ENCODE measurements around the gene TXNL4B.
A peak's percentile ranks its signal among the peaks of the same experiment; 100 is the strongest.

TXNL4B gene

DNA sequence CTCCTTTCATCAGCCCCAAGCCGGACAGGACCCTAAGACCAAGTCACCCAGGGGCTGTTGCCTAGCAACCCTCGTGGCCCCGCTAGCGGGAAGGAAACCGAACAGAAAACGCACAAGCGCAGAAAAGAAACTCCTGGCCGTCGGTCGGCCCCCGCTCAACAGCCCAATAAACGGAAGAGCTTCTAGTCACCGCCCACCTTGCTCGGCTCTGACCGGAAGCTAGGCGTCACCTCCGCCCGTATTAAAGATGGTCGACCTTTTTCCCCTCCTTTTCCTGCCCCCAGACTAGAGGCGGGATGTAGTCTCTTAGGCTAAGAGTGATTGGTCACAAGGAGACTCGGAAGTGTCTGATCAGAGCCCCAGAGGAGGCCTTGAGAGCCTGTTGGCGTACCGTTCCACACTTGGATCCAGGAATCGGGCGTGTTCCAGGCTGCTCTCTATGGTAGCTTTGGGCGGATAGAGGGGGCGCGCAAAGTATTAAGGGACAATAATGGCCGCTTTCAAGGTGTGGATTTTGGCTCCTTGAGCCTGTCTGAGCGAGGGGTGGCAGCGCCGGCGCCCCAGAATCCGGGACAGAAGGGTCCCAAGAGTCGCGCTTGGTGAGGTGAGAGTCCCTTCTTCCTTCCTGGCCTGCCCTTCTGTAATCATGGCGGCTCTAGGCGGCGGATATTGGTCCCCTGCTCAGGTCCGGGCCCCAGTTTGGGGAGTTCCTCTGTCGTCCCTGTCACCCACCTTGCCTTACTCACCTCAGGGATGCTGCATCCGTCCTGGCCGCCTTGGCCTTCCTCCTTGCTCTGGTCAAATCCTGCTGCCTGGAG, at the start of gene TXNL4B, which contains the start of gene DHX38:
Gene TXNL4B, minus strand, starts transcription at position 173 of the 818 bp plus-strand sequence. CDS start 2,871 bp downstream, outside the sequence.
Gene DHX38, plus strand, starts transcription at position 400 of the 818 bp plus-strand sequence. CDS start 2,311 bp downstream, outside the sequence.
- Mint-ChIP-seq H3K4me1 (peaks cover 62% of the 10 kb centered on the region), H3K9me3 (no peaks in the 10 kb centered on the region), H3K36me3 (peaks cover 49% of the 10 kb centered on the region), H3K27me3 (no peaks in the 10 kb centered on the region), H3K27ac (peak within 1 kb of the TSS; percentile 94), H3K4me3 (peak within 1 kb of the TSS; percentile 96)
- peak; percentile 100 for ATAC-seq

DNA sequence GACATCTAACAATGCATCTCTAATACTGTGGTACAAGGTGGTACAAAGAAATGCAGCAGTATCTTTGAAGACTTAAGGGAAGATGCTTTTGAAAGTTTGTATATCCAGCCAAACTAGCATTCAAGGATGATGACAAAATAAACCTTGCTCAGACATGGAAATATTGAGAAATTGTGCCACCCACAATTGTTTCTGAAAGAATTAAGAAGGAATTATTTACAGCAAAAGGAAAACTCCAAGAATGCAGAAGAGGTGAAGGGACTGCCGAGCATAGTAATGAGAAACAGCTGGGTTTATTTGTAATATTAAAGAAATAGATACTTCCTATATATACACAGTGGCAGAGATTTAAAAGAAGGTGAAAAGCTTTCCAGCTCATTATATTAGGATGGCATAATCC, 49.1 kb upstream of the TXNL4B start:
- H3K36me3 Mint-ChIP-seq, result peaks cover 4% of the 10 kb centered on the region
- H3K4me3 Mint-ChIP-seq, result no peak overlapping the region
- no peaks in the 10 kb centered on the region for H3K4me1 Mint-ChIP-seq
- no peak overlapping the region for H3K27ac Mint-ChIP-seq
- no peaks in the 10 kb centered on the region for H3K9me3 Mint-ChIP-seq
- H3K27me3 Mint-ChIP-seq, result no peaks in the 10 kb centered on the region
- no peak for ATAC-seq

DNA sequence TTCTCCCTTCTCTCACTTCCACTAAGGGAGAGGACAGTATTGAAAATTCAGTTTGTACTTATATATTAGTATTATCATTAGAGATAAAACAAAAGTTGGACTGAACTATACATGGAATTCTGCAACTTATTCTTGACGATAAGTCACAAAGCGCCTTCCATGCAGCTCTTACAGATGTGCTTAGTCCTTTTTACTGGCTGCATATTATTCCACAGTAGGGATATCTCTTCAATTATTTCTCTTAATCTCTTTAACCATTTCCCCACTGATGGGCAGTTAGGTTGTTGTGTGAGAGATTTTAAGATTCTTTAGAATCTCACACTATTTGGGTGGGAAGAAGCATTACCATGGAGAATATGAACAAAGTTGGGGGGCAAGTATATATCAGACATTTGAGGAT, 46.5 kb upstream of the TXNL4B start:
- no peaks in the 10 kb centered on the region for H3K9me3 Mint-ChIP-seq
- no peaks in the 10 kb centered on the region for H3K4me1 Mint-ChIP-seq
- ATAC-seq, result no peak
- H3K27me3 Mint-ChIP-seq, result no peaks in the 10 kb centered on the region
- H3K27ac Mint-ChIP-seq, result no peak overlapping the region
- no peak overlapping the region for H3K4me3 Mint-ChIP-seq
- peaks cover 7% of the 10 kb centered on the region for H3K36me3 Mint-ChIP-seq

DNA sequence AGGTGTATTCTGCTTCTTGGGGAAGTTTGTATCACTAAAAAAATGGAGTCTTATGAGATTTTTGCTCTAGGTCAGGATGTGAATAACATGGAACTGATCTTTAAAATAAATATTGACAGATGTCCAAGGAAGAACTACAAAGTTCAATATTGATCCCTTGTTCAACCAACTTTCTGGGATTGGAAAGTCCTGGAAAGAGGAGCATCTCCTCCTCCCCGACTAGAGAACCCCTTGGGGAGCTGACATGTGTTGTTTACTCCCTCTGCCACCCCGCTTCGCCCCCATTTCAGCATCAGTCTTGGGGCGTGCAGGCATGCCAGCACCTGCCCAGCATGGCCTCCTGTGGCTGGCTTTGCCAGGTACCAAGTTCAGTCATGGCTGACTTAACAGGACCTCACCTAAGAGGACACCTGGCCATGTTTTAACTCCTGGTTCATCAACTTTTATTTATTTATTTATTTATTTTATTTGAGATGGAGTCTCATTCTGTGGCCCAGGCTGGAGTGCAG, 44.7 kb upstream of the TXNL4B start:
- Mint-ChIP-seq H3K4me3 (no peak overlapping the region), H3K27me3 (no peaks in the 10 kb centered on the region), H3K4me1 (no peaks in the 10 kb centered on the region), H3K36me3 (peaks cover 7% of the 10 kb centered on the region), H3K27ac (no peak overlapping the region), H3K9me3 (no peaks in the 10 kb centered on the region)
- no peak for ATAC-seq

DNA sequence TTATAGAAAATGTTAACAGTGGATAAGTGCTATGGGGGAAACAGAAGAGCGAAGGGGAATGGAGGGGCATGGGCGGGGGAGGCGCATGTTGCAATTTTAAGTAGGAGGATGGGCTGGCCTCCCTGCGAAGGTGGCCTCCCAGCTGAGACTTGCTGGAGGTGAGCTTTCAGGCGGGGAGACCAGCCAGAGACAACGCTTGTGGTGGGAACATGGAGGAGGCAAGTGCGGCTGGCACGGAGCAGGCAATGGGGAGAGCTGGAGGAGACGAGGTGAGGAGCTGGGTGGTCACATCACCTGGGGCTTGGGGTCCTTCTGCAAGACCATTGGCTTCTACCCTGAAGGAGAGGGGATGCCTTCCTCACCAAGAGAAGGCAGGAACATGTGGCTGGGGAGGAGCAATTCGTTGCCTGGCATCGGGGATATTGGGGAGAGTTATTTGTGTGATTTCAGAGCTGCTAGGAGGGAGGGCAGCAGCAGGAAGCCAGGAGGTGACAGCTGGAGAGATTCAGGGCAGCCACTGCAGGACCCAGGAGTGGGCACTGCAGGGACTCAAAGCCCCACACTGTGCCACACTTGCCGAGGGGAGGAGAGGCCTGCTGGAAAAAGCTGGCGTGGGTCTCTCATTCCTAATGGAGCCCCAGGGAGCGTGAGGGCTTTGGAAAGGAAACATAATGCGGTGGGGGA, 44.1 kb upstream of the TXNL4B start:
- no peak for ATAC-seq
- H3K9me3 Mint-ChIP-seq, result no peaks in the 10 kb centered on the region
- no peak overlapping the region for H3K4me3 Mint-ChIP-seq
- H3K4me1 Mint-ChIP-seq, result no peaks in the 10 kb centered on the region
- H3K27me3 Mint-ChIP-seq, result no peaks in the 10 kb centered on the region
- H3K36me3 Mint-ChIP-seq, result peaks cover 7% of the 10 kb centered on the region
- H3K27ac Mint-ChIP-seq, result no peak overlapping the region

DNA sequence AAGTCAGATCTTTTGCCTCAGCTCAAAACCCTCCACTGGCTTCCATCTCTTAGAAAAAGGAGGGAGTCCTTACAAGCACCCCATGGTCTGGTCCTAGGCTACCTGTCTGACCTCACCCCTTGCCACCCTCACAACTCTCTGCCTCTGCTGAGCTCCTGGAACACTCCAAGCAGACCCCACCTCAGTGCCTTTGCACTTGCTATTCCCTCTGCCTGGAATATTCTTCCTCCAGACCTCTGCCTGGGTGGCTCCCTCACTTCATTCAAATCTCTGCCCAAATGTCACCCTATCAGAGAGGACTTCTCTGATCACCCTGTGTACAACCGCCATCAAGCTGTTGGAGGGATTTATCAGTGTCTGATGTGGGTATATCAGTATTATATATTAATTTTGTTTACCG, 41.1 kb upstream of the TXNL4B start:
- H3K4me3 Mint-ChIP-seq, result no peak overlapping the region
- no peaks in the 10 kb centered on the region for H3K27me3 Mint-ChIP-seq
- no peak overlapping the region for H3K27ac Mint-ChIP-seq

DNA sequence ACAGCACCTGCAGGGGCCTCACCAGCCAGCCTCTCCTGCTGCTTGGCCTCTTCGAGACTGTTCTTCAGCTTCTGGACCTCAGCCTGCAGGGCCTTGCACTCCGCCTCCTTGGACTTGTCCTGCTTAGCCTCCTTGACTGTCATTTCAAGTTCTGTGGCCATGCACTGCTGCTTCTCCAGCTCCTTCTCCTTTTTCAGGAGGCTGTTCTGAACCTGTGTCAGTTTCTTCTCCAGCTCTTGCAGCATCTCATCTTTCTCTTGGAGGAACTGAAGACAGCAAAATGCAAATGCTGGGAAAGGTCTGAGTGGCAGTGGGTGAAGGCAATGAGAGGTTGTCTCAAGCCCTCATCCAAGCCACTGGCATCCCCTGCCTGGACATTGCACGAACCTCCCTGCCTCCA, 39.3 kb upstream of the TXNL4B start:
- H3K4me3 Mint-ChIP-seq, result no peak overlapping the region
- no peaks in the 10 kb centered on the region for H3K9me3 Mint-ChIP-seq

More for the DNA sequence above, 41.1 kb upstream of the TXNL4B start:
- H3K9me3 Mint-ChIP-seq, result no peaks in the 10 kb centered on the region
- ATAC-seq, result no peak
- H3K36me3 Mint-ChIP-seq, result peaks cover 7% of the 10 kb centered on the region
- no peaks in the 10 kb centered on the region for H3K4me1 Mint-ChIP-seq

DNA sequence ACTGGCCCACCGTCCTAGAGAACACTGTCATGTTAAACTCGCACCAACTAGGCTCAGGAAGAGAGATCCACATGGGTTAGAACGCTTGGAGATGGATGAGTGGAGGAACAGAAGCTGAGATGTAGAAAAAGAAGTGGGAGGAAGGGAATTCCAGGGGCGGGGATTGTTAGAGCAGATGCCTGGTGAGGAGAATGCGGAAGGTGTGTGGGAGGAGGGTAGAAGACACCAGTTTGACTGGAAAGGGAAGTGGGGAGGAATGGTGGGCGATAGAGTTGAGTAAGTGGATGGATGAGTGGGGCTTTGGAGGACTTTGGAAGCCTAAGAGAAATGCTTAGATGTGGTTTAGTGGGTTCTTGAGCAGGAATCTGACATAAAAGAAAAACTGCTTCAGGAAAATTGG, 37.6 kb upstream of the TXNL4B start:
- Mint-ChIP-seq H3K27ac (no peak overlapping the region), H3K4me3 (no peak overlapping the region), H3K4me1 (no peaks in the 10 kb centered on the region), H3K36me3 (no peaks in the 10 kb centered on the region), H3K27me3 (no peaks in the 10 kb centered on the region), H3K9me3 (no peaks in the 10 kb centered on the region)
- ATAC-seq, result no peak

More for the DNA sequence above, 39.3 kb upstream of the TXNL4B start:
- H3K36me3 Mint-ChIP-seq, result peaks cover 7% of the 10 kb centered on the region
- no peak for ATAC-seq
- H3K4me1 Mint-ChIP-seq, result no peaks in the 10 kb centered on the region
- no peak overlapping the region for H3K27ac Mint-ChIP-seq
- H3K27me3 Mint-ChIP-seq, result no peaks in the 10 kb centered on the region

DNA sequence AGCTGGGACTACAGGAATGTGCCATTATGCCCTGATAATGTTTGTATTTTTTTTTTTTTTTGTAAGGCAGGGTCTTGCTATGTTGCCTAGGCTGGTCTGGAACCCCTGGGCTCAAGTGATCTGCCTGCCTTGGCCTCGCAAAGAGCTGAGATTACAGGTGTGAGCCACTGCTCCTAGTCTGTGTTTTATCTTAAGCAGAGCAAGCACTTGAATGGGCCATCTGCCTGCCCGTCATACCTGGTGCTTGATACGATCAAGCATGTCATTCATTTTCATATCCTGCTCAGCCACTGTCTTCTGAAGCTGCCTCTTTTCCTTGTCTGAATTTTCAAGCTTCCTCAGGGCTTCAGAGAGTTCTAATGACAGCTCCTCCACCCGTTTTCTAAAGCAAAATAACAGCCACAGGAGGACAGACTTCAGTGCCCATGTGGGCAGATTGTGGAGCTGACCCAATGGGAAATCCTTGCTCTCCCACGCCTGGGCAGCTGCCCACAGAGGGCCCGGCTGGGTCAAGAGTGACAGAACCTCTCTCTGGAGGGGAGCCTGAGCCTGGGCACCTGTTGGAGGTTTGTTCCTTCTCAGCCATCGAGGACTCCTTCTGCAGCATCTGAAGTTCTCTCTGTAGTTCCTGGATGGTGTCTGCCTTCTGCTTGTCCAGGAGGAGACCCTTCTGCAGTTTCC, 36.7 kb upstream of the TXNL4B start:
- Mint-ChIP-seq H3K27ac (no peak overlapping the region), H3K36me3 (no peaks in the 10 kb centered on the region), H3K27me3 (no peaks in the 10 kb centered on the region), H3K4me1 (peaks cover 6% of the 10 kb centered on the region), H3K4me3 (no peak overlapping the region), H3K9me3 (no peaks in the 10 kb centered on the region)
- no peak for ATAC-seq

DNA sequence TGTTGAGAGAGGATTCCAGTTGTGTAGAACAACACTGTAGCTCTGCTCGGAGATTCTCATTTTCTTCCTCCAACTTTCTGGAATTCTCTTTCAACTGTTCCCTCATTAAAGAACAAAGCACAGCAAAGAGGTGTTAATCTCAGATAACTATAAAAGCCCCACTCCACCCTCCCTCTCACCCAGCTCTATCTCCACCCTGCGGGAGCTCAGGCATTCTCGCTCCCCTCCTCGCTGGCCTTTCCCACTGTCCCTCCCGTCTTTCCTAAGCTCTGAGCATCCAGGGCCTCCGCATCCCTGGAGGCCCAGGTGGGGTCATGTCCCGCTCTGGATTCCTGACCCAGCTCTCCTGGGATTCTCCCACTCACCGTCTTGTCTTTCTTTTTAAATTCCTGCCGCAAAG, 35.3 kb upstream of the TXNL4B start:
- no peak for ATAC-seq
- no peak overlapping the region for H3K4me3 Mint-ChIP-seq
- no peaks in the 10 kb centered on the region for H3K27me3 Mint-ChIP-seq
- H3K27ac Mint-ChIP-seq, result no peak overlapping the region
- peaks cover 11% of the 10 kb centered on the region for H3K4me1 Mint-ChIP-seq
- no peaks in the 10 kb centered on the region for H3K9me3 Mint-ChIP-seq
- no peaks in the 10 kb centered on the region for H3K36me3 Mint-ChIP-seq

DNA sequence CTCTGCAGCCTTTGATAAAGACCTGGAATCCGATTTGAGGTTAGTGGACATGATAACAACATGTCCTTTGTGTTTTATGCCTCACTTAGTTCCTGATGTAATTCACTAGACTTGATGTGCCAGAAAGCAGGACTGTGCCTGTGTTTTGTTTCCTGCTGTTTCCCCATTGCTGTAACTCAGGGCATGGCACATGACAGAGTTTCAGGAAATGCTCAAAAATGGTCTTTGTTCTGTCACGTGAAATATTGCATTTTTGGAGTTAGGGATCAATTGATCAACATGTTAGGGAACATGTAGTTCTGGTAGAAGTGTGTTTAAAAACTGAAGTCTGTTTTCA, 33.0 kb upstream of the TXNL4B start:
- Mint-ChIP-seq H3K4me1 (peaks cover 11% of the 10 kb centered on the region), H3K4me3 (no peak overlapping the region), H3K36me3 (no peaks in the 10 kb centered on the region), H3K9me3 (no peaks in the 10 kb centered on the region), H3K27ac (no peak overlapping the region), H3K27me3 (no peaks in the 10 kb centered on the region)
- ATAC-seq, result no peak

DNA sequence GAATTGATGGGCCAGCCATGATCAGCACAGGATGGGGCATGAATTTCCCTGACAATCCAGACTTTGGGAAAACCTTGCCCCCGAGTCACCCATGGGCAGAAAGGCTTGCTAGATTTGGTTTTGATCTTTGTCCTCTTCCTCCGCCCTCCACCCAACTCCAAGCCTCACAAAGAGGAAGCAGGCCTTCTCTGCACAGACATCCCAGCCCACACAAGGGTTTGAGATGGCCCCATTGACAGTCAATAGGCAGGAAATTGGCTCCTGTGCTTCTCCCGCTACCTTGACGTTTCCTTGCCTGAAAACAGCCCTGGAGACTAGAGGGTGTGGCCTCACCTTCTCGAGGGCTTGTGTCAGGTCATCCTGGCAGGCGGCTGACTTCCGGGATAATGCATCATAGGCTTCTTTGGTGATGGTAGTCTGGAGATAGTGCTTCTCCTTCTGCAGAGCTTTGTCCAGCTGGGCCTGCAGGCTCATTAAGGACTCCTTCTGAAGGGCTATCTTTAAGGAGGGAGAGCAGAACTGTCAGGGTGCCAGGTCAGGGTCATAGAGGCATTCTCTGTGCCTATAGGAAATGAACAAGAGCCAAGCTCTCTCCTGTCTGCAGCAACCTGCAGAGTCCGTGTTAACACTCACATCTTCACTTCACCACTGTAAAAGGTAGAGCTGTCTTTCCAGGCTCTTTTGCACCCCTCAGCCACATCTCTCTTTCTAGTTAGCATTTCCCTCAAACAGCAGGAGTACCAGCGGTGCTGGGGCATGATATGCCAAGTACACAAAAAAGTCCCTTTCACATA, 32.4 kb upstream of the TXNL4B start:
- Mint-ChIP-seq H3K4me1 (peaks cover 11% of the 10 kb centered on the region), H3K27me3 (no peaks in the 10 kb centered on the region), H3K36me3 (no peaks in the 10 kb centered on the region), H3K4me3 (no peak overlapping the region), H3K27ac (no peak overlapping the region), H3K9me3 (no peaks in the 10 kb centered on the region)
- ATAC-seq, result peak; percentile 66

DNA sequence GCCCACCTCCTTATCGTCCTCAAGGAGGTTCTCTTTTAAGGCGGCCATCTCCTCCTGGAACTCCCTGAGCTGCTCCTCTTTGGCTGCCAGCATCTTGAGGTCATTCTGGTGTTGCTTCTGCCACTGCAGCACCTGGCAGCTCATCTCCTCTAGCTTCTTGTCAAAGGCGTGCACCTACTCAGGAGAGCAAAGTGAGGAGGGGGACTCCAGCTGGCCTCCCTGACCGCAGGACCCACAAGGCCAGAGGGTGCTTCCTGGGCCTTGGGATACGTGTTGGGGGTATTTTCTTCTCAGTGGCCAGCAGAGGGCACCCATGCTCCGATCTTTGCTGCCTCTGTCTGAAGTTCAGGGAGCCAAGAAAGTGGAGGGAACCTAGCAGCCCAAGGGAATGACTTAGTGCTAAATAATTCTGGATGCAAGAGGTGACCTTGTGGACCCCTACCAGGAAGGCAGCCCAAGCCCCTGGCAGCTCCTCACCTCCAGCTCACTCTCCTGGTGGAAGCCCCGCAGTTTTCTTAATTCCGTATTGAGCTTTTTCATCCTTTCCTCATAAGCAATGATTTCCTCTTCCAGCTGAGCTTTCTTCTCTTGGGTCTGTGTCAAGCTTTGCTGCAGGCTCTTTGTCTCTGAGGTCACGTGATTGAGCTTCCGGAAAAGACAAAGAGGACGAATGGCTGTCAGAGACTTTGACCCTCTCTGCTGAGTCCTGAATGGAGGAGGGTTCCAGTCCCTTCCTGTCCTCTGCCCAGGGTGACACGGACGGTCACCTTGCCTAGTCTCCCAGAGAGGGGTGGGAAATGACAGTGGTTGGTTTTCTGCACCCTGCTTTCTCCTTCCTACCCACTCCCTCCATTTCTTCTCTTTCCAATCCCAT, 31.6 kb upstream of the TXNL4B start:
- no peak overlapping the region for H3K4me3 Mint-ChIP-seq
- no peaks in the 10 kb centered on the region for H3K9me3 Mint-ChIP-seq
- peaks cover 11% of the 10 kb centered on the region for H3K4me1 Mint-ChIP-seq

DNA sequence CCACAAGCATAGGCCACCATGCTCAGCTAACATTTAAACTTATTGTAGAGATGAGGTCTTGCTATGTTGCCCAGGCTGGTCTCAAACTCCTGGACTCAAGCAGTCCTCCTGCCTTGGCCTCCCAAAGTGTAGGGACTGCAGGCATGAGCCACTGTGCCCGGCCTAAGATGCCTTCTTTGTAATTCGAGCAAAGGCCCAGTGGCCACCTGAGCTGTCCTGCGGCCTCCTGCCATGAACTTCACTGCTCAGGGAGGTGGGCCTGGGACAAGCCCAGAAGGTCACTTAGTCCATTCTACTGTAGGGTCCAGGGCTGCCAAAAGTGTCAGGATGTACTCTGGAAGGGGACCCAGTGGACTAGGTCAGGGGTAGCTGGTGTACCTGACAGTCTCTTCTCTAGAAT, 30.7 kb upstream of the TXNL4B start:
- no peak overlapping the region for H3K4me3 Mint-ChIP-seq
- no peak overlapping the region for H3K27ac Mint-ChIP-seq
- H3K9me3 Mint-ChIP-seq, result no peaks in the 10 kb centered on the region
- H3K4me1 Mint-ChIP-seq, result peaks cover 11% of the 10 kb centered on the region
- no peak for ATAC-seq
- no peaks in the 10 kb centered on the region for H3K36me3 Mint-ChIP-seq
- no peaks in the 10 kb centered on the region for H3K27me3 Mint-ChIP-seq

More for the DNA sequence above, 31.6 kb upstream of the TXNL4B start:
- no peaks in the 10 kb centered on the region for H3K36me3 Mint-ChIP-seq
- ATAC-seq, result peak; percentile 68
- no peak overlapping the region for H3K27ac Mint-ChIP-seq
- no peaks in the 10 kb centered on the region for H3K27me3 Mint-ChIP-seq

Measured in stimulated activated memory B cell treated with anti-CD40 and anti-IgM and Interleukin-4, amounts not matched to agents 10 μg/mL and 1 μg/mL and 100 μg/mL, for 72 hours (primary cell).